Thyroid gland (tissue), 4 donors: Measurements from ENCODE around the gene PIK3CG.

Experiments
- POLR2A ChIP-seq, 2 donors: fragments of 450-650 bp; IDR thresholded peaks; one replicate each; pipeline ENCODE4 v1.6.1; 2017; ENCODE audit warnings: antibody characterized with exemption in 2 of 2, mild to moderate bottlenecking in 2 of 2, moderate library complexity in 1 of 2
- TF ChIP-seq, protein P1 (sequence below), 6 experiments: fragments of 200-600 bp in 3 of 6; fragments of 450-650 bp in 3 of 6; sonication (generic) in 3 of 6; IDR thresholded peaks; one replicate each; pipeline ENCODE4 v1.5.1; 2016 to 2019; ENCODE audit warnings: antibody characterized with exemption in 6 of 6, mild to moderate bottlenecking in 2 of 6, inconsistent platforms in 1 of 6, moderate library complexity in 1 of 6

DNA sequence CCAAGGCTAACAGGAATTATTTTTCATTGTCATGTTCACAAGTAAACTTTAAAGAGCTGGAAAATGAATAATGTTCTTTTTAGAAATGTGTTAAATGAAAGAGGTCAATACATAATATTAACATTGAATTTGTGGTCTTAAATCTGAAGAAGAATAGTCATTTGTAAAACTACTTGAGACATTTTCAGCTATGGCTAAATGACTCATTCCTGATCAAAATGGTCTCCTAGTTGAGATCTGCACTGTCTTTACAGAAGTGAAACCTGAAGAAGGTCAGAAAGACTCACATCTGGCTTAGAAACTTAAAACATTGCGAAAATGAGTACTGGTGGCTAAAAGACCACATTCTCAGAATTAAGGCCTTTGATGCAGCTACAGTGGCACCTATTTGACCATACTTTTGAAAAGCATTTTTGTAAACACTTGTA, 5.9 kb downstream of the PIK3CG start:
- TF ChIP-seq, protein P1, sequence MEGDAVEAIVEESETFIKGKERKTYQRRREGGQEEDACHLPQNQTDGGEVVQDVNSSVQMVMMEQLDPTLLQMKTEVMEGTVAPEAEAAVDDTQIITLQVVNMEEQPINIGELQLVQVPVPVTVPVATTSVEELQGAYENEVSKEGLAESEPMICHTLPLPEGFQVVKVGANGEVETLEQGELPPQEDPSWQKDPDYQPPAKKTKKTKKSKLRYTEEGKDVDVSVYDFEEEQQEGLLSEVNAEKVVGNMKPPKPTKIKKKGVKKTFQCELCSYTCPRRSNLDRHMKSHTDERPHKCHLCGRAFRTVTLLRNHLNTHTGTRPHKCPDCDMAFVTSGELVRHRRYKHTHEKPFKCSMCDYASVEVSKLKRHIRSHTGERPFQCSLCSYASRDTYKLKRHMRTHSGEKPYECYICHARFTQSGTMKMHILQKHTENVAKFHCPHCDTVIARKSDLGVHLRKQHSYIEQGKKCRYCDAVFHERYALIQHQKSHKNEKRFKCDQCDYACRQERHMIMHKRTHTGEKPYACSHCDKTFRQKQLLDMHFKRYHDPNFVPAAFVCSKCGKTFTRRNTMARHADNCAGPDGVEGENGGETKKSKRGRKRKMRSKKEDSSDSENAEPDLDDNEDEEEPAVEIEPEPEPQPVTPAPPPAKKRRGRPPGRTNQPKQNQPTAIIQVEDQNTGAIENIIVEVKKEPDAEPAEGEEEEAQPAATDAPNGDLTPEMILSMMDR (IDR thresholded peaks at IDR 0.05): no peak
- TF ChIP-seq POLR2A (IDR thresholded peaks at IDR 0.05): no peak
